Measurements from ENCODE around the gene REV3L. TPM values are rescaled to one million over a fixed set of nuclear protein-coding genes. Genes with fewer than 3 reads are reported as not detected.

The REV3L gene
- total RNA-seq, 1 experiment from 2014 or later, result 25.3 TPM

DNA sequence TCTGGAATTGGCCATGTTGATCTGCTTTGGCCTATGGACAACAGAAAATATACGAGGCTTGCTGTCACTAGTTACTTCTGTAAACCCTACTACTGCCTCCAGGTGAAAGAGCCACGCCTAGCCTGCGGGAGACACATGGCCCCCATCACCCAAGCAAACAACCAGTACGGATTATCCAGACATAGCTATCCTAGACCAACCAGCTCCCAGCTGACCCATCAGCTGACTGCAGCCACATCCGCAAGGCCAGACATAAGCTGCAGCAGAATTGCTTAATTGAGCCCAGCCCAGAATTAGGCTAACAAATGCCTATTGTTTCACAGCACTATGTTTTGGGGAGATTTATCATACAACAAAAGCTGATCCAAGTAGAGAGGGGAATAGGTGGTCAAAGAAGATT is 13.5 kb downstream of the REV3L start:
- intact Hi-C loops (cut with micrococcal nuclease), result no loop called here
- H3K9me3 ChIP-seq (ENCODE audit: low read length), result no peaks in the 10 kb centered on the region
- H3K36me3 ChIP-seq (ENCODE audit: low read depth, low read length), result no peaks in the 10 kb centered on the region
- POLR2A ChIA-PET (ENCODE audit: unreplicated experiment), result no interaction called here
- H3K9ac ChIP-seq (ENCODE audit: low read length), result no peak overlapping the region
- H3K4me1 ChIP-seq (ENCODE audit: insufficient read depth, low read length), result peaks cover 21% of the 10 kb centered on the region
- H3K27me3 ChIP-seq (ENCODE audit: low read length), result no peaks in the 10 kb centered on the region
- no peaks in the 10 kb centered on the region for H3F3A ChIP-seq (ENCODE audit: low read length, unreplicated experiment)
- peak overlapping the region; percentile 75 for H3K27ac ChIP-seq (ENCODE audit: low read length)
- BruUV-seq (replicated peaks), result no TSS peak
- TF ChIP-seq EZH2phosphoT487 (IDR thresholded peaks at IDR 0.05; ENCODE audit: borderline replicate concordance, low read length), result no peak
- TF ChIP-seq EZH2 (IDR thresholded peaks at IDR 0.05; ENCODE audit: low read length, unreplicated experiment), result no peak
- TF ChIP-seq, protein P1, sequence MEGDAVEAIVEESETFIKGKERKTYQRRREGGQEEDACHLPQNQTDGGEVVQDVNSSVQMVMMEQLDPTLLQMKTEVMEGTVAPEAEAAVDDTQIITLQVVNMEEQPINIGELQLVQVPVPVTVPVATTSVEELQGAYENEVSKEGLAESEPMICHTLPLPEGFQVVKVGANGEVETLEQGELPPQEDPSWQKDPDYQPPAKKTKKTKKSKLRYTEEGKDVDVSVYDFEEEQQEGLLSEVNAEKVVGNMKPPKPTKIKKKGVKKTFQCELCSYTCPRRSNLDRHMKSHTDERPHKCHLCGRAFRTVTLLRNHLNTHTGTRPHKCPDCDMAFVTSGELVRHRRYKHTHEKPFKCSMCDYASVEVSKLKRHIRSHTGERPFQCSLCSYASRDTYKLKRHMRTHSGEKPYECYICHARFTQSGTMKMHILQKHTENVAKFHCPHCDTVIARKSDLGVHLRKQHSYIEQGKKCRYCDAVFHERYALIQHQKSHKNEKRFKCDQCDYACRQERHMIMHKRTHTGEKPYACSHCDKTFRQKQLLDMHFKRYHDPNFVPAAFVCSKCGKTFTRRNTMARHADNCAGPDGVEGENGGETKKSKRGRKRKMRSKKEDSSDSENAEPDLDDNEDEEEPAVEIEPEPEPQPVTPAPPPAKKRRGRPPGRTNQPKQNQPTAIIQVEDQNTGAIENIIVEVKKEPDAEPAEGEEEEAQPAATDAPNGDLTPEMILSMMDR (conservative IDR thresholded peaks at IDR 0.05; ENCODE audit: low read depth, low read length), result no peak
- no peak overlapping the region for H2AFZ ChIP-seq (ENCODE audit: low read length)
- H4K20me1 ChIP-seq (ENCODE audit: low read length), result no peaks in the 10 kb centered on the region
- peak overlapping the region; percentile 18 for H3K4me2 ChIP-seq (ENCODE audit: low read length)
- CTCF ChIA-PET, result no interaction called here
- H3K9me2 ChIP-seq (replicated peaks; ENCODE audit: low read length), result no peaks in the 10 kb centered on the region
- H3K79me2 ChIP-seq (ENCODE audit: low read length), result peaks cover 66% of the 10 kb centered on the region
- ATAC-seq, result no peak
- no peak for DNase-seq
- no peak overlapping the region for H3K4me3 ChIP-seq (ENCODE audit: low read length)

DNA sequence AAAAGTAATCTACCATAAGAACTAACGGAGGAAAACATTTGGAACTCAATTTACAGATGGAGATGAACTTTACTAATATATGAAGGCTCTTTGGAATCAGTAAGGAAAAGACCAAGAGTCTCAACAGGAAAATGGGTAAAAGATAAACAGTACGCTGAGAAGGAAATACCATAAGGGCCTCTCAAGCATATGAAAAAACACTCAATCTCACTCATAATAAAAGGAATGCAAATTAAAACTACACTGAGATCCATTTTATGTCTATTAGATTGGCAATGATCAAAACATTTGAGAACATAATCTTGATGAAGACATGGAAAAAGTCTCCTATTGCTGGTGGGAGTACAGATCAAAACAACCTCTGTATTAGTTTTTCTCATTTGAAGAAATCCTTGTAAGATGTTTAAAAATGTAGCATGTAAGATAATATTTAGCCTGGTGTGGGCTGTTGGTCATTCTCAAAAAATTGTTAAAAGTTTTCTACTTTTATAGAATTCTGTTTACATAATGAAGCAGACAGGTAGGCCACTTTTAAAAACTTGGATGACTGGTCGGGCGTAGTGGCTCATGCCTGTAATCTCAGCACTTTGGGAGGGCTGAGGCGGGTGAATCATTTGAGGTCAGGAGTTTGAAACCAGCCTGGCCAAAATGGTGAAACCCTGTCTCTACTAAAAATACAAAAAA is 14.5 kb downstream of the REV3L start:
- H4K20me1 ChIP-seq (ENCODE audit: low read length), result no peaks in the 10 kb centered on the region
- H3K4me3 ChIP-seq (ENCODE audit: low read length), result no peak overlapping the region
- ATAC-seq, result peak; percentile 76
- peaks cover 28% of the 10 kb centered on the region for H3K4me1 ChIP-seq (ENCODE audit: insufficient read depth, low read length)
- H3K27me3 ChIP-seq (ENCODE audit: low read length), result no peaks in the 10 kb centered on the region
- H3K9me2 ChIP-seq (replicated peaks; ENCODE audit: low read length), result no peaks in the 10 kb centered on the region
- H3K27ac ChIP-seq (ENCODE audit: low read length), result peak overlapping the region; percentile 75
- CTCF ChIA-PET, result no interaction called here
- no peaks in the 10 kb centered on the region for H3F3A ChIP-seq (ENCODE audit: low read length, unreplicated experiment)
- H3K36me3 ChIP-seq (ENCODE audit: low read depth, low read length), result no peaks in the 10 kb centered on the region
- TF ChIP-seq EZH2phosphoT487 (IDR thresholded peaks at IDR 0.05; ENCODE audit: borderline replicate concordance, low read length), result no peak
- TF ChIP-seq, protein P1 (conservative IDR thresholded peaks at IDR 0.05; ENCODE audit: low read depth, low read length), result no peak
- no peak for TF ChIP-seq EZH2 (IDR thresholded peaks at IDR 0.05; ENCODE audit: low read length, unreplicated experiment)
- H3K9me3 ChIP-seq (ENCODE audit: low read length), result no peaks in the 10 kb centered on the region
- no TSS peak for BruUV-seq (replicated peaks)
- POLR2A ChIA-PET (ENCODE audit: unreplicated experiment), result no interaction called here
- DNase-seq, result peak; percentile 74
- no peak overlapping the region for H2AFZ ChIP-seq (ENCODE audit: low read length)
- intact Hi-C loops (cut with micrococcal nuclease), result no loop called here
- H3K4me2 ChIP-seq (ENCODE audit: low read length), result peak overlapping the region; percentile 60
- peaks cover 56% of the 10 kb centered on the region for H3K79me2 ChIP-seq (ENCODE audit: low read length)
- no peak overlapping the region for H3K9ac ChIP-seq (ENCODE audit: low read length)

DNA sequence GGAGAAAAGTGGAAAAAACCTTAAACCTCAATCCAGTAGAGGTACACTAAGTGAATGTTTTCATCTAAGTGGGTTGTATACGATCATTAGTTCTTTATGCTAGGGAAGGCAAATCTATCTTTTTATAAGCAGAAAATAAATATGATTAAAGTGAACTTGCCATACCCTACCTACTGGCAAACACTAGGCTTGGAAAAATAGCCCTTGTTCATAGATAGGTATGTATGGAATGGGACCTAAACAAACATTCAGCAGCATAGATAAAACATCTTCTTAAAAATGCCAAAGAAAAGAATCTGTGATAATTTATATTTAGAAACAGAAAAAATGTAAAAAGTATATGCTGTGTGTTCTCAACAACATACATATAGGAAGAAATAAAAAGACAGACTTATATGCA is 18.8 kb downstream of the REV3L start:
- ATAC-seq (peak; percentile 53), DNase-seq (peak; percentile 35)
- H3K4me1 ChIP-seq (ENCODE audit: insufficient read depth, low read length), result peaks cover 36% of the 10 kb centered on the region
- no peaks in the 10 kb centered on the region for H4K20me1 ChIP-seq (ENCODE audit: low read length)
- 0 out of 2 replicates have a peak overlapping the region, but pooled peaks have one; percentile 7 for H3K4me2 ChIP-seq (ENCODE audit: low read length)
- H3K79me2 ChIP-seq (ENCODE audit: low read length), result peaks cover 54% of the 10 kb centered on the region
- no peaks in the 10 kb centered on the region for H3F3A ChIP-seq (ENCODE audit: low read length, unreplicated experiment)
- BruUV-seq (replicated peaks), result no TSS peak
- TF ChIP-seq, protein P1 (conservative IDR thresholded peaks at IDR 0.05; ENCODE audit: low read depth, low read length), result no peak
- TF ChIP-seq EZH2 (IDR thresholded peaks at IDR 0.05; ENCODE audit: low read length, unreplicated experiment) (no peak), EZH2phosphoT487 (IDR thresholded peaks at IDR 0.05; ENCODE audit: borderline replicate concordance, low read length) (no peak)
- H3K9me3 ChIP-seq (ENCODE audit: low read length), result no peaks in the 10 kb centered on the region
- intact Hi-C loops (cut with micrococcal nuclease), result no loop called here
- H3K9ac ChIP-seq (ENCODE audit: low read length), result no peak overlapping the region
- peaks cover 10% of the 10 kb centered on the region for H3K36me3 ChIP-seq (ENCODE audit: low read depth, low read length)
- no peak overlapping the region for H3K27ac ChIP-seq (ENCODE audit: low read length)
- H3K9me2 ChIP-seq (replicated peaks; ENCODE audit: low read length), result no peaks in the 10 kb centered on the region
- H3K4me3 ChIP-seq (ENCODE audit: low read length), result no peak overlapping the region
- no peaks in the 10 kb centered on the region for H3K27me3 ChIP-seq (ENCODE audit: low read length)
- POLR2A ChIA-PET (ENCODE audit: unreplicated experiment), result no interaction called here
- no peak overlapping the region for H2AFZ ChIP-seq (ENCODE audit: low read length)
- CTCF ChIA-PET, result no interaction called here

All from PC-3 (cell line).